GM23338 (cell line): ENCODE measurements around the gene TFAM. TPM values are rescaled to one million over a fixed set of nuclear protein-coding genes. Genes with fewer than 3 reads are reported as not detected.

Source experiments
- ATAC-seq: fragments of 200-7000 bp; cut with Tn5 transposase; 3 replicates; pipeline ENCODE4 v1.9.1; 2020
- DNase-seq: peaks from one replicate; pipeline ENCODE4 v3.0.0-alpha.2; 2015; ENCODE audit warnings: low spot score
- H2AFZ ChIP-seq: fragments of 200-600 bp; sonication (generic); 2 replicates; pipeline ENCODE4 v1.8.0; 2016; ENCODE audit warnings: antibody characterized with exemption, mild to moderate bottlenecking, moderate library complexity
- H3F3A ChIP-seq: fragments of 200-600 bp; sonication (generic); replicated peaks from 2 replicates; pipeline ENCODE4 v1.8.0; 2017; ENCODE audit warnings: antibody characterized with exemption, mixed run types, low read depth
- H3K27ac ChIP-seq: fragments of 200-600 bp; sonication (generic); 2 replicates; pipeline ENCODE4 v1.6.1; 2016; ENCODE audit warnings: low read depth
- H3K27me3 ChIP-seq: fragments of 200-600 bp; sonication (generic); 2 replicates; pipeline ENCODE4 v1.8.0; 2016; ENCODE audit warnings: mild to moderate bottlenecking, mixed run types, moderate library complexity; ENCODE audit not compliant: insufficient read depth
- H3K36me3 ChIP-seq: fragments of 200-600 bp; sonication (generic); 2 replicates; pipeline ENCODE4 v1.8.0; 2016; ENCODE audit warnings: mild to moderate bottlenecking; ENCODE audit not compliant: insufficient read depth
- H3K4me1 ChIP-seq: fragments of 200-600 bp; sonication (generic); 2 replicates; pipeline ENCODE4 v1.8.0; 2016; ENCODE audit warnings: mild to moderate bottlenecking, moderate library complexity; ENCODE audit not compliant: insufficient read depth
- H3K4me2 ChIP-seq: fragments of 200-600 bp; sonication (generic); 2 replicates; pipeline ENCODE4 v1.7.1; 2017; ENCODE audit warnings: mixed run types
- H3K4me3 ChIP-seq: fragments of 200-600 bp; sonication (generic); 2 replicates; pipeline ENCODE4 v1.6.1; 2016; ENCODE audit warnings: mixed run types
- H3K79me2 ChIP-seq: fragments of 200-600 bp; sonication (generic); replicated peaks from 2 replicates; pipeline ENCODE4 v1.8.0; 2017; ENCODE audit warnings: mild to moderate bottlenecking; ENCODE audit not compliant: insufficient read depth
- H3K9me2 ChIP-seq: fragments of 200-600 bp; sonication (generic); 2 replicates; pipeline ENCODE4 v1.8.0; 2017; ENCODE audit not compliant: insufficient read depth
- H4K20me1 ChIP-seq: fragments of 200-600 bp; sonication (generic); replicated peaks from 2 replicates; pipeline ENCODE4 v1.8.0; 2017; ENCODE audit warnings: mild to moderate bottlenecking; ENCODE audit not compliant: insufficient read depth
- H3K27ac Mint-ChIP-seq: 2 replicates; pipeline ENCODE4 v1.8.0; 2020; ENCODE audit warnings: inconsistent platforms, mild to moderate bottlenecking, moderate library complexity, mixed read lengths
- H3K27me3 Mint-ChIP-seq: 3 replicates; pipeline ENCODE4 v1.8.0; 2022; ENCODE audit warnings: low read depth, mild to moderate bottlenecking, moderate library complexity, mixed read lengths, inconsistent platforms; ENCODE audit not compliant: insufficient read depth, poor library complexity
- H3K36me3 Mint-ChIP-seq: 3 replicates; pipeline ENCODE4 v1.8.0; 2021; ENCODE audit warnings: low read depth, mild to moderate bottlenecking, inconsistent platforms, moderate library complexity, mixed read lengths
- H3K4me1 Mint-ChIP-seq: 3 replicates; pipeline ENCODE4 v1.8.0; 2020; ENCODE audit warnings: mild to moderate bottlenecking, inconsistent platforms, mixed read lengths
- H3K4me3 Mint-ChIP-seq: 3 replicates; pipeline ENCODE4 v1.8.0; 2021; ENCODE audit warnings: moderate library complexity, mild to moderate bottlenecking, inconsistent platforms, mixed read lengths
- H3K9me3 Mint-ChIP-seq: 3 replicates; pipeline ENCODE4 v1.8.0; 2020; ENCODE audit warnings: moderate library complexity, mild to moderate bottlenecking, inconsistent platforms, mixed read lengths
- CREB1 ChIP-seq: fragments of 250-450 bp; sonication (Bioruptor Pico); IDR thresholded peaks from 2 replicates; pipeline ENCODE4 v1.5.0; 2020; ENCODE audit warnings: low read depth, mild to moderate bottlenecking, moderate library complexity
- EZH2 ChIP-seq: fragments of 200-600 bp; sonication (generic); IDR thresholded peaks from one replicate; pipeline ENCODE4 v1.8.0; 2017; ENCODE audit warnings: antibody characterized with exemption, mild to moderate bottlenecking, low read depth; ENCODE audit not compliant: unreplicated experiment
- EZH2phosphoT487 ChIP-seq: fragments of 200-600 bp; sonication (generic); IDR thresholded peaks from one replicate; pipeline ENCODE4 v1.8.1; 2018; ENCODE audit warnings: antibody characterized with exemption; ENCODE audit not compliant: unreplicated experiment
- JUNB ChIP-seq: IDR thresholded peaks from one replicate; pipeline ENCODE4 v1.6.1; 2016; ENCODE audit warnings: antibody characterized with exemption; ENCODE audit not compliant: unreplicated experiment
- NANOG ChIP-seq: IDR thresholded peaks from 2 replicates; pipeline ENCODE4 v1.6.1; 2016; ENCODE audit warnings: antibody characterized with exemption, borderline replicate concordance
- POLR2AphosphoS5 ChIP-seq: IDR thresholded peaks from 2 replicates; pipeline ENCODE4 v1.6.1; 2016; ENCODE audit warnings: antibody characterized with exemption, low read depth
- STAT1 ChIP-seq: IDR thresholded peaks from one replicate; pipeline ENCODE4 v1.6.1; 2016; ENCODE audit warnings: antibody characterized with exemption; ENCODE audit not compliant: unreplicated experiment
- ZNF114 ChIP-seq: fragments of 250-450 bp; sonication (Bioruptor Pico); IDR thresholded peaks from 2 replicates; pipeline ENCODE4 v1.5.0; 2020; ENCODE audit warnings: mild to moderate bottlenecking, moderate library complexity
- ZNF331 ChIP-seq: fragments of 250-450 bp; sonication (Bioruptor Pico); IDR thresholded peaks from 2 replicates; pipeline ENCODE4 v1.5.0; 2020; ENCODE audit warnings: low read depth, mild to moderate bottlenecking, moderate library complexity
- polyA plus RNA-seq: library from polyadenylated mRNA; unstranded; fragments of >200 nt; fragmentation: Nextera tagmentation; extraction: Ambion mirVana; gene quantifications from 2 replicates; pipeline ENCODE4 v1.2.1, GENCODE V29; 2016
- total RNA-seq: library from RNA; depleted of rRNA; stranded (reverse); fragments of >200 nt; shearing (Covaris generic); gene quantifications from 2 replicates; pipeline ENCODE4 v1.2.3, GENCODE V29; 2014
- TF ChIP-seq, protein P1 (sequence below), 2 experiments: fragments of 200-600 bp in 1 of 2; sonication (generic) in 1 of 2; conservative IDR thresholded peaks; 2 replicates each; pipeline versions ENCODE4 v1.5.1 to v1.6.1; 2016 to 2017; ENCODE audit warnings: antibody characterized with exemption in 2 of 2, low read depth in 2 of 2, mild to moderate bottlenecking in 2 of 2, moderate library complexity in 1 of 2
- TF ChIP-seq, protein P2 (sequence below): IDR thresholded peaks from 2 replicates; pipeline ENCODE4 v1.6.1; 2016; ENCODE audit warnings: antibody characterized with exemption
- TF ChIP-seq, protein P3 (sequence below): fragments of 250-450 bp; sonication (Bioruptor Pico); IDR thresholded peaks from 2 replicates; pipeline ENCODE4 v1.5.0; 2020; ENCODE audit warnings: mild to moderate bottlenecking, moderate library complexity
- TF ChIP-seq, protein P4 (sequence below): IDR thresholded peaks from one replicate; pipeline ENCODE4 v1.6.1; 2018; ENCODE audit warnings: antibody characterized with exemption; ENCODE audit not compliant: unreplicated experiment

Gene TFAM
- total and polyA plus RNA-seq, 2 experiments from 2014 or later = 54.2 to 156 TPM

DNA sequence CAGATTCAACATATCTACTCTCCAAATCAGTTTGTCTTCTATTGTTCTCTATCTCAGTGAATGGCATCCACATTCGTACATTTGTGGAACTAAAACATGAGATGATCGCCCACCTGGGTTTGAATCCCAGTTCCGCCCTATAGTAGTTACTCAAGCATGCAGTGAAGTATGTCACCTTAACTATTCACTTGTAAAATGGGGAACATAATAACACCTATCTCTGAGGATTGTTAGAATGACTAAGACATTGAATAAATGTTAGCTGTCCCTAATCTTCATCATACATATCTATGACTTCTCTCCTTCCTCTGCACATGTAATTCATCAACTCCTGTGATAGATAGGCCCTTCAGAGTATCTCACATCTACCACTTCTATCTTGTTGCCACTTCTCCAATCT, 25.7 kb upstream of the TFAM start:
- TF ChIP-seq EZH2phosphoT487 (no peak), EZH2 (no peak), JUNB (no peak), STAT1 (no peak), ZNF331 (CRISPR knock-in tag) (no peak), ZNF114 (CRISPR knock-in tag) (no peak), CREB1 (CRISPR knock-in tag) (no peak), POLR2AphosphoS5 (no peak), NANOG (no peak)
- TF ChIP-seq, protein P1, sequence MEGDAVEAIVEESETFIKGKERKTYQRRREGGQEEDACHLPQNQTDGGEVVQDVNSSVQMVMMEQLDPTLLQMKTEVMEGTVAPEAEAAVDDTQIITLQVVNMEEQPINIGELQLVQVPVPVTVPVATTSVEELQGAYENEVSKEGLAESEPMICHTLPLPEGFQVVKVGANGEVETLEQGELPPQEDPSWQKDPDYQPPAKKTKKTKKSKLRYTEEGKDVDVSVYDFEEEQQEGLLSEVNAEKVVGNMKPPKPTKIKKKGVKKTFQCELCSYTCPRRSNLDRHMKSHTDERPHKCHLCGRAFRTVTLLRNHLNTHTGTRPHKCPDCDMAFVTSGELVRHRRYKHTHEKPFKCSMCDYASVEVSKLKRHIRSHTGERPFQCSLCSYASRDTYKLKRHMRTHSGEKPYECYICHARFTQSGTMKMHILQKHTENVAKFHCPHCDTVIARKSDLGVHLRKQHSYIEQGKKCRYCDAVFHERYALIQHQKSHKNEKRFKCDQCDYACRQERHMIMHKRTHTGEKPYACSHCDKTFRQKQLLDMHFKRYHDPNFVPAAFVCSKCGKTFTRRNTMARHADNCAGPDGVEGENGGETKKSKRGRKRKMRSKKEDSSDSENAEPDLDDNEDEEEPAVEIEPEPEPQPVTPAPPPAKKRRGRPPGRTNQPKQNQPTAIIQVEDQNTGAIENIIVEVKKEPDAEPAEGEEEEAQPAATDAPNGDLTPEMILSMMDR (conservative IDR thresholded peaks at IDR 0.05; ENCODE audit: low read depth in 2 of 2) = no peak
- TF ChIP-seq, protein P2, sequence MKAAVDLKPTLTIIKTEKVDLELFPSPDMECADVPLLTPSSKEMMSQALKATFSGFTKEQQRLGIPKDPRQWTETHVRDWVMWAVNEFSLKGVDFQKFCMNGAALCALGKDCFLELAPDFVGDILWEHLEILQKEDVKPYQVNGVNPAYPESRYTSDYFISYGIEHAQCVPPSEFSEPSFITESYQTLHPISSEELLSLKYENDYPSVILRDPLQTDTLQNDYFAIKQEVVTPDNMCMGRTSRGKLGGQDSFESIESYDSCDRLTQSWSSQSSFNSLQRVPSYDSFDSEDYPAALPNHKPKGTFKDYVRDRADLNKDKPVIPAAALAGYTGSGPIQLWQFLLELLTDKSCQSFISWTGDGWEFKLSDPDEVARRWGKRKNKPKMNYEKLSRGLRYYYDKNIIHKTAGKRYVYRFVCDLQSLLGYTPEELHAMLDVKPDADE = no peak
- TF ChIP-seq, protein P3, sequence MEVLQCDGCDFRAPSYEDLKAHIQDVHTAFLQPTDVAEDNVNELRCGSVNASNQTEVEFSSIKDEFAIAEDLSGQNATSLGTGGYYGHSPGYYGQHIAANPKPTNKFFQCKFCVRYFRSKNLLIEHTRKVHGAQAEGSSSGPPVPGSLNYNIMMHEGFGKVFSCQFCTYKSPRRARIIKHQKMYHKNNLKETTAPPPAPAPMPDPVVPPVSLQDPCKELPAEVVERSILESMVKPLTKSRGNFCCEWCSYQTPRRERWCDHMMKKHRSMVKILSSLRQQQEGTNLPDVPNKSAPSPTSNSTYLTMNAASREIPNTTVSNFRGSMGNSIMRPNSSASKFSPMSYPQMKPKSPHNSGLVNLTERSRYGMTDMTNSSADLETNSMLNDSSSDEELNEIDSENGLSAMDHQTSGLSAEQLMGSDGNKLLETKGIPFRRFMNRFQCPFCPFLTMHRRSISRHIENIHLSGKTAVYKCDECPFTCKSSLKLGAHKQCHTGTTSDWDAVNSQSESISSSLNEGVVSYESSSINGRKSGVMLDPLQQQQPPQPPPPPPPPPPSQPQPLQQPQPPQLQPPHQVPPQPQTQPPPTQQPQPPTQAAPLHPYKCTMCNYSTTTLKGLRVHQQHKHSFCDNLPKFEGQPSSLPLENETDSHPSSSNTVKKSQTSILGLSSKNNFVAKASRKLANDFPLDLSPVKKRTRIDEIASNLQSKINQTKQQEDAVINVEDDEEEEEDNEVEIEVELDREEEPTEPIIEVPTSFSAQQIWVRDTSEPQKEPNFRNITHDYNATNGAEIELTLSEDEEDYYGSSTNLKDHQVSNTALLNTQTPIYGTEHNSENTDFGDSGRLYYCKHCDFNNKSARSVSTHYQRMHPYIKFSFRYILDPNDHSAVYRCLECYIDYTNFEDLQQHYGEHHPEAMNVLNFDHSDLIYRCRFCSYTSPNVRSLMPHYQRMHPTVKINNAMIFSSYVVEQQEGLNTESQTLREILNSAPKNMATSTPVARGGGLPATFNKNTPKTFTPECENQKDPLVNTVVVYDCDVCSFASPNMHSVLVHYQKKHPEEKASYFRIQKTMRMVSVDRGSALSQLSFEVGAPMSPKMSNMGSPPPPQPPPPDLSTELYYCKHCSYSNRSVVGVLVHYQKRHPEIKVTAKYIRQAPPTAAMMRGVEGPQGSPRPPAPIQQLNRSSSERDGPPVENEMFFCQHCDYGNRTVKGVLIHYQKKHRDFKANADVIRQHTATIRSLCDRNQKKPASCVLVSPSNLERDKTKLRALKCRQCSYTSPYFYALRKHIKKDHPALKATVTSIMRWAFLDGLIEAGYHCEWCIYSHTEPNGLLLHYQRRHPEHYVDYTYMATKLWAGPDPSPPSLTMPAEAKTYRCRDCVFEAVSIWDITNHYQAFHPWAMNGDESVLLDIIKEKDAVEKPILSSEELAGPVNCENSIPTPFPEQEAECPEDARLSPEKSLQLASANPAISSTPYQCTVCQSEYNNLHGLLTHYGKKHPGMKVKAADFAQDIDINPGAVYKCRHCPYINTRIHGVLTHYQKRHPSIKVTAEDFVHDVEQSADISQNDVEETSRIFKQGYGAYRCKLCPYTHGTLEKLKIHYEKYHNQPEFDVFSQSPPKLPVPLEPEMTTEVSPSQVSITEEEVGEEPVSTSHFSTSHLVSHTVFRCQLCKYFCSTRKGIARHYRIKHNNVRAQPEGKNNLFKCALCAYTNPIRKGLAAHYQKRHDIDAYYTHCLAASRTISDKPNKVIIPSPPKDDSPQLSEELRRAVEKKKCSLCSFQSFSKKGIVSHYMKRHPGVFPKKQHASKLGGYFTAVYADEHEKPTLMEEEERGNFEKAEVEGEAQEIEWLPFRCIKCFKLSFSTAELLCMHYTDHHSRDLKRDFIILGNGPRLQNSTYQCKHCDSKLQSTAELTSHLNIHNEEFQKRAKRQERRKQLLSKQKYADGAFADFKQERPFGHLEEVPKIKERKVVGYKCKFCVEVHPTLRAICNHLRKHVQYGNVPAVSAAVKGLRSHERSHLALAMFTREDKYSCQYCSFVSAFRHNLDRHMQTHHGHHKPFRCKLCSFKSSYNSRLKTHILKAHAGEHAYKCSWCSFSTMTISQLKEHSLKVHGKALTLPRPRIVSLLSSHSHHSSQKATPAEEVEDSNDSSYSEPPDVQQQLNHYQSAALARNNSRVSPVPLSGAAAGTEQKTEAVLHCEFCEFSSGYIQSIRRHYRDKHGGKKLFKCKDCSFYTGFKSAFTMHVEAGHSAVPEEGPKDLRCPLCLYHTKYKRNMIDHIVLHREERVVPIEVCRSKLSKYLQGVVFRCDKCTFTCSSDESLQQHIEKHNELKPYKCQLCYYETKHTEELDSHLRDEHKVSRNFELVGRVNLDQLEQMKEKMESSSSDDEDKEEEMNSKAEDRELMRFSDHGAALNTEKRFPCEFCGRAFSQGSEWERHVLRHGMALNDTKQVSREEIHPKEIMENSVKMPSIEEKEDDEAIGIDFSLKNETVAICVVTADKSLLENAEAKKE (CRISPR knock-in tag) = no peak
- TF ChIP-seq, protein P4, sequence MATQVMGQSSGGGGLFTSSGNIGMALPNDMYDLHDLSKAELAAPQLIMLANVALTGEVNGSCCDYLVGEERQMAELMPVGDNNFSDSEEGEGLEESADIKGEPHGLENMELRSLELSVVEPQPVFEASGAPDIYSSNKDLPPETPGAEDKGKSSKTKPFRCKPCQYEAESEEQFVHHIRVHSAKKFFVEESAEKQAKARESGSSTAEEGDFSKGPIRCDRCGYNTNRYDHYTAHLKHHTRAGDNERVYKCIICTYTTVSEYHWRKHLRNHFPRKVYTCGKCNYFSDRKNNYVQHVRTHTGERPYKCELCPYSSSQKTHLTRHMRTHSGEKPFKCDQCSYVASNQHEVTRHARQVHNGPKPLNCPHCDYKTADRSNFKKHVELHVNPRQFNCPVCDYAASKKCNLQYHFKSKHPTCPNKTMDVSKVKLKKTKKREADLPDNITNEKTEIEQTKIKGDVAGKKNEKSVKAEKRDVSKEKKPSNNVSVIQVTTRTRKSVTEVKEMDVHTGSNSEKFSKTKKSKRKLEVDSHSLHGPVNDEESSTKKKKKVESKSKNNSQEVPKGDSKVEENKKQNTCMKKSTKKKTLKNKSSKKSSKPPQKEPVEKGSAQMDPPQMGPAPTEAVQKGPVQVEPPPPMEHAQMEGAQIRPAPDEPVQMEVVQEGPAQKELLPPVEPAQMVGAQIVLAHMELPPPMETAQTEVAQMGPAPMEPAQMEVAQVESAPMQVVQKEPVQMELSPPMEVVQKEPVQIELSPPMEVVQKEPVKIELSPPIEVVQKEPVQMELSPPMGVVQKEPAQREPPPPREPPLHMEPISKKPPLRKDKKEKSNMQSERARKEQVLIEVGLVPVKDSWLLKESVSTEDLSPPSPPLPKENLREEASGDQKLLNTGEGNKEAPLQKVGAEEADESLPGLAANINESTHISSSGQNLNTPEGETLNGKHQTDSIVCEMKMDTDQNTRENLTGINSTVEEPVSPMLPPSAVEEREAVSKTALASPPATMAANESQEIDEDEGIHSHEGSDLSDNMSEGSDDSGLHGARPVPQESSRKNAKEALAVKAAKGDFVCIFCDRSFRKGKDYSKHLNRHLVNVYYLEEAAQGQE = no peak
- Histone ChIP-seq H4K20me1 (peaks cover 4% of the 10 kb centered on the region; the same call in 1 of the 2 replicates), H3K27me3 (no peaks in the 10 kb centered on the region), H3K36me3 (no peaks in the 10 kb centered on the region), H3F3A (no peaks in the 10 kb centered on the region), H2AFZ (no peak overlapping the region), H3K4me3 (no peak overlapping the region), H3K79me2 (peaks cover 46% of the 10 kb centered on the region), H3K9me2 (no peaks in the 10 kb centered on the region), H3K4me1 (peaks cover 4% of the 10 kb centered on the region; the same call in 1 of the 2 replicates), H3K27ac (no peak overlapping the region), H3K4me2 (no peak overlapping the region)
- H3K4me3 Mint-ChIP-seq = no peak overlapping the region
- H3K27me3 Mint-ChIP-seq = peaks cover 3% of the 10 kb centered on the region
- no peaks in the 10 kb centered on the region for H3K9me3 Mint-ChIP-seq
- no peak for ATAC-seq
- DNase-seq = no peak
- H3K4me1 Mint-ChIP-seq = peaks cover 14% of the 10 kb centered on the region; the same call in 2 of the 3 replicates
- no peak overlapping the region; the same call in 1 of the 2 replicates for H3K27ac Mint-ChIP-seq
- H3K36me3 Mint-ChIP-seq = peaks cover 3% of the 10 kb centered on the region; the same call in 2 of the 3 replicates
